GM18505 (cell line): Measurements from ENCODE around the gene ARSD.
"Not testable (repeated sequence)": the region's sequence is repeated elsewhere in the genome, so short reads cannot be mapped to it uniquely, and the experiment has no call there.

ENCODE experiments used
- ATAC-seq: cut with Tn5 transposase; IDR thresholded peaks from one replicate; pipeline ENCODE4 v1.9.1; 2021; ENCODE audit not compliant: unreplicated experiment
- POLR2A ChIP-seq: IDR thresholded peaks from 4 replicates; pipeline ENCODE4 v1.6.1; 2011; ENCODE audit warnings: borderline replicate concordance; ENCODE audit not compliant: insufficient read depth, insufficient read length; ENCODE audit errors: extremely low read depth

ARSD gene

DNA sequence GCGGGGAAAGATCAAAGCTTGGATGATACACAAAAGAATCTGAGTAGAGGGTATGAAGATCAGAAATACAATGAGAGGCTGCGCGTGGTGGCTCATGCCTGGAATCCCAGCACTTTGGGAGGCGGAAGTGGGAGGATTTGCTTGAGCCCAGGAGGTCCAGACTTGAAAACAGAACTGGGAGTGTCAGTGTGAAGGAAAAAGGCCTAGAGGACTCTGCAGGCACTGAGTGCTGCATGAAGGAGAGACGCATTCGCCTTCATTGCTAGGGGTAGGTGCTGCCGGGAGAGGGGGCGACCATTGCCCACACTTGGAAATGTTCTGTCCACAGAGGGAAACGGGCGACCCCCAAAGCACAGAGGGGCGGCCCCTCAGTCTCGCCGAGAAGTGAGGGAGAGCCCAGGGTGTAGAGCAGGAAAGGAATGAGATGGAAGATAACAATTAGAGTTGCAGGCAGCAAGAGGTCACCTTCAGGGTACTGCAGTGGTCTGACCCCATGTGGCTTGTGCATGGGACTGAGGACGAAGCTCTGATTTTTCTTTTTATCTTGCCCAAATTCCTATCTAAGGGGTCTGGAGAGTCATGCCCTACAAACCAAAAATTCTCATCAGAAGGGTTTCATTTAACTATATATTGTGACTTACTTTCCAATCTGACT lies 31.8 kb upstream of the ARSD start:
- ATAC-seq = no peak
- no peak for TF ChIP-seq POLR2A

- no peak for ATAC-seq
- TF ChIP-seq POLR2A = no peak
Observed at GRCh38 chrX:2958199-2958598, 29.1 kb upstream of the ARSD start.

DNA sequence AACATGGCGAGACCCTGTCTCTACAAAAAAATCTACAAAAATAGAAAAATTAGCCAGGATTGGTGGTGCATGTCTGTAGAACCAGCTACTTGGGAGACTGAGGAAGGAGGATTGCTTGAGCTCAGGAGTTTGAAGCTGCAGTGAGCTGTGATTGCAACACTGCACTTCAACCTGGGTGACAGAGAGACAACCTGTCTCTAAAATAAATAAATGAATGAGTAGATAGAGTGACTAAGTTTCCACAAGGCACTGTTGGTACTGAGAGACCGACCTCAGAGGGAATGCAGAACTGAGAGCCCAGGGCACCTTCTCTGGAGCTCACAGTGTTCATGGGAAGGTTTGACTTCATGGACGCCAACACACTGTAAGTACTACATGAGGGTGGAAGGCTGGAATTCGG lies 26.7 kb upstream of the ARSD start:
- no peak for TF ChIP-seq POLR2A
- no peak for ATAC-seq

DNA sequence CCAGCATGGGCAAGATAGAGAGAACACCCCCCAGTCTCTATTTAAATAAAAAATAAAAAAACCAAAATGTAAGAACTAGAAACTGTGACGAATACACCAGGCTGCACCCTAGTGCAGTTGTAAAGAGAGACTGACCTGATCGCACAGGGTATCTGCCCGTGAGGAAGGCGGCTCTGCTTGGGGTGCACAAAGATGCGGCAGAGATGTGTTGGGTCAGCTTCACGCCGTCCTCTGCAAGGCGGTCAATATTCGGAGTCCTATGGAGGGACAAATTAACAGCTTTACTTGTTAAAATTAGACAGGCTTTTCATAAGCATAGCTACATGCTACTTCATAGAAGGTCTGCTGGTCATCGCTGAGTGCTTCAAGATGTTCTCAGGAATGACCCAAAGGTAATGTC lies 26.1 kb upstream of the ARSD start:
- no peak for ATAC-seq
- no peak for TF ChIP-seq POLR2A

DNA sequence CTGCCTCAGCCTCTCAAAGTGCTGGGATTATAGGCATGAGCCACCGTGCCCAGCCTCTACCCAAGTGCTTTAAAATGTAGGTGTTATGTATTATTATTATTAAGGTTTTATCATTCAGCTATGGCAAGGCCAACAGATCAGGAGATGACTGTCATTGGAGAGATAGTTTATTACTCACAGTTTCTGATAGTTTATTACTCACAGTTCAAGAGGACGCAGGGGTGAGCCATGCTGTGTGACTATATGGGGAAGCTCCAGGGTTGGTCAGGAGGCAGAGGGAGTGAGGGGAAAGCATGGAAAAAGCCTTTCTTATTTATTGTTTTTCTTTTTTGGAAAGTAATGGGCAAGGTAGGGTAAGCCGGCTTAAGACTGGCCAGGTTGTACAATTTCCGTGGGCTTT lies 25.4 kb upstream of the ARSD start:
- TF ChIP-seq POLR2A = no peak
- ATAC-seq = no peak

DNA sequence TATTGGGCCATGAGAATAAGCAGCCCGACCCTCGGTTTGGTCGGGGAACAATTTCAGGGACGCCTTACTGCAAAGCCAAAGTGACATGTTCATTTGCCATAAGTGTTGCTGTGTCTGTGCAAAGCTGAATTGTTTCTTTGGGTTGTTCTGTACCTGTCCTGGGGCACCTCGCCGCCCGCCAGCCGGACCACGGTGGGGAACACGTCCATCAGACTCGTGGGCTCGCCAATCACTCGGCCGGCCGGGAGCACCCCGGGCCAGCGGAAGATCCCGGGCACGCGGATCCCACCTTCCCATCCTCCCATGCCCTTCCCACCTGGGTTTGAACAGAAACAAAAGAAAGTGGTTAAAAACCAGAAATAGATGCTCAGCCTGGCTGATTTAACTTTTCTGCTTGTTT lies 8.8 kb upstream of the ARSD start:
- not testable (repeated sequence) for ATAC-seq

DNA sequence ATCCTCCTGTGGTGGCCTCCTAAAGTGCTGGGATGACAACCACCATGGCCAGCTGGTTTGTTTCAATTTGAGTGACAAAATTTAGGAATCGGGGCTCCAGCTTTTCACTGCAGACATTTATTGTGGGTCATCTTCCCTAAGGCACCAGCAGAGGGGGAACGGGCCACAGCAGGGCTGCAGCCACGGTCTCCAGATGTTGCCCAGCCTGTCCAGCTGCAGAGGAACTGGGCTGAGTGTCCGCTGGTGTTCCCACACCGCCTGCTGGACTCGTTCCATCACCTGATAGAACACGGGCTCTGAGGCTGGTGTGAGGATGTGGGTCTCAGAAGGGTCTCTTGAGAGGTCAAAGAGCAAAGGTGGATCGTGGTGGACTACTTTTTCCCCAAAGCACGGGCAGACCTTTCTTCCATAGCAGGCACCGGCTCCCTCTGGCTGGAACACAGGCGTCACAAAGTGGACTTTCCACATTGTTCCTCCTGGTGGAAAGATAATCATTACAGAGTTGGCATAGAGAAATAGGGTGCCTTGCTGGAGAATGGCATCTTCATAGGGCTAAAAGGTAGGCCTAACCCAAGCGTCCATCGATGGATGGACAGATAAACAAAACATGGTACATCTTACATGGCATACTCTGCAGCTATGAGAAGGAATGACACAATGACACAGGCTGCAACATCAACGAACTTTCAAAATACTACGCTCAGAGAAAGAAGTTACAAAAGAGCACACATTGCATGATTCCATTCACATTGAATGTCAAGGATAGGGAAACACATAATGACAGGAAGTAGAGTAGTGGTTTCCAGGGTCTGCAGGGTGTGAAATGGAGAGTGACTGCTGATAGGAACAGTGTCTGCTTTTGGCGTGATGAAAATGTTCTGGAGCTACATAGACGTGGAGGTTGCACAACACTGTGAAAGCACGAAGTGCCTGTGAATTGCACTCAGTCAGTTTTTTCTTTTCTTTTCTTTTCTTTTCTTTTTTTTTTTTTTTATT lies 5.9 kb upstream of the ARSD start:
- no peak for TF ChIP-seq POLR2A
- ATAC-seq = no peak

DNA sequence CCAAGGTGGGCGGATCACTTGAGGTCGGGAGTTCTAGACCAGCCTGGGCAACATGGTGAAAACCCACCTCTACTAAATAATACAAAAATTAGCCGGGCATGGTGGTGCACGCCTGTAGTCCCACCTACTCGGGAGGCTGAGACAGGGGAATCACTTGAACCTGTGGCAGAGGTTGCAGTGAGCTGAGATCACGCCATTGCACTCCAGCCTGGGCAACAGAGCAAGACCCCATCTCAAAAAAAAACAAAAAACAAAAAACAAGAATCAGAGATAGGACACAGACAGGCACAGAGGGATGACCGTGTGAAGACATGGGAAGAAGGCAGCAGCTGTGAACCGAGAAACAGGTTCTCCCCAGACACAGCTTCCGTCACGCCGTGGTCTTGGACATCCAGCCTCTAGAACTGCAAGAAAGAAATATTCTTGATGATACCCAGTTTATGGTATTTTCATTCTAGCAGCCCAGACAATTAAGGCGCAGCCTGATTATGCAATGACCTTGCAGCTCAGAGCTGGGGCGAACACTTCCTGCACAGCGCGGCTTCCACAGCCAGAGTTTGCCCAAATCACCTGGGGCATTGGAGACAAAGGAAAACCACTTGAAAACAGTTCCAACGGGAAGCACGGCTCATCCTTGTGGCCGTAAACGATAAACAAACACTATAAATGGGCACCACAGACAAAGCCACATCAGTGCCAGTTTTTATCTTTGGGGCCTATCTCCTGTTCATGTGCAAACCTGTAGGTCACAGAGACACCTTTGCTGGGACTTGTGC lies 4.2 kb upstream of the ARSD start:
- TF ChIP-seq POLR2A = no peak
- ATAC-seq = no peak

DNA sequence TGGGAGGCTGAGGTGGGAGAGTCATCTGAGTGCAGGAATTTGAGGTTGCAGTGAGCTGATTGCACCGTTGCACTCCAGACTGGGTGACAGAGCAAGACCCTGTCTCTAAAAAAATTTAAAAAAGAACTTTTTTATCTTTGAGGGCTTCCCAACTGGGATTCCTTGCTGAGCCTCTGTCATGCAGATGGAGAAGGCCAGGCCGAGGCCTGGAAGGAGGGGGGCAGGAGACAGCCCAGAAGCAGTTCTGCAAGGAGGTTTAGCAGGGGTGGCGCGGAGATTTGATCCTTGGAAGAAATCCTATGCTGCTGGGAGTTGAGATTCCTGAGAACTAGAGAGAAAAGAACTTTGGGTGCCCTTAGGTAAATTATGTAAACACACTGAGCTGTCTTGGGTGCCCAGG lies 2.5 kb upstream of the ARSD start:
- ATAC-seq = no peak
- TF ChIP-seq POLR2A = no peak

DNA sequence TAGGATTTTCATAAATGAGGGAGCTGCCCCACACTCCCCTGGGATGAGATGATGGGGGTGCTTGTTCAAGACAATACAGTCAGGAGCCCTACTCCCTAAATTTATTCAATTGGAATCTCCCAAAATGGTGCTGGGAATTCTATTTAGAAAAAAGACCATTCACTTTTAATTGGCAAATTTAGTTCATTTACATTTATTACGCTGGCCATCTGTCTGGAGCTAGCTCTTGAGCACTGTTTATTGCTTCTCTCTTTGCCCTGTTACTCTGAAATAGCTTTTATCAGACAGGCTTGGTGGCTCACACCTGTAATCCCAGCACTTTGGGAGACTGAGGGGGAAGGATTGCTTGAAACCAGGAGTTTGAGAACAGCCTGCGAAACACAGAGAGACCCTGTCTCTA lies 2.0 kb upstream of the ARSD start:
- TF ChIP-seq POLR2A = no peak
- no peak for ATAC-seq

DNA sequence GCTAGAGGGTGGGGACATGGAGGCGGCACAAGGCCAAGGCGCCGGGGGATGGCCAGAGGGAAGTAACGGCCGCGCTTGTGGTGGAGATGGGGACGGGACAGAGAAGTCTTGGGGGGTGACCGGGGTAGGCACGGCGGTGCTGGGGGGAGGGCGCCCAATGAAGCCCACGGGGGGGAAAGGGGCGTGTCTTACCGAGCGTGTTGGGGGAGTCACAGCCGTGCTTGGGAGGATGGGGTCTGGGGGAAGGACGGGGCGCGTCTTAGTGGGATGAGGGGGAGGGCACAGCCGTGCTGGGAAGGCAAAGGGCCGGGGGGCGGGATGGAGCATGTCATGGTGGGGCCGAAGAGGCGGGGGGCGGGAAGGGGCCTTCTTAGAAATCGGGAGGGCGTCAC lies 952 bp downstream of the ARSD start:
- ATAC-seq = no peak
- TF ChIP-seq POLR2A = no peak

- no peak for ATAC-seq
- no peak for TF ChIP-seq POLR2A
Observed at GRCh38 chrX:2926664-2927275, 2.4 kb downstream of the ARSD start.

- not testable (repeated sequence) for ATAC-seq
Observed at GRCh38 chrX:2926255-2926654, 2.9 kb downstream of the ARSD start.
